ENCODE data around the gene CUBN. TPM values are rescaled to one million over a fixed set of nuclear protein-coding genes. Genes with fewer than 3 reads are reported as not detected.

Gene CUBN
- total RNA-seq, 1 donor = 1.1 TPM

DNA sequence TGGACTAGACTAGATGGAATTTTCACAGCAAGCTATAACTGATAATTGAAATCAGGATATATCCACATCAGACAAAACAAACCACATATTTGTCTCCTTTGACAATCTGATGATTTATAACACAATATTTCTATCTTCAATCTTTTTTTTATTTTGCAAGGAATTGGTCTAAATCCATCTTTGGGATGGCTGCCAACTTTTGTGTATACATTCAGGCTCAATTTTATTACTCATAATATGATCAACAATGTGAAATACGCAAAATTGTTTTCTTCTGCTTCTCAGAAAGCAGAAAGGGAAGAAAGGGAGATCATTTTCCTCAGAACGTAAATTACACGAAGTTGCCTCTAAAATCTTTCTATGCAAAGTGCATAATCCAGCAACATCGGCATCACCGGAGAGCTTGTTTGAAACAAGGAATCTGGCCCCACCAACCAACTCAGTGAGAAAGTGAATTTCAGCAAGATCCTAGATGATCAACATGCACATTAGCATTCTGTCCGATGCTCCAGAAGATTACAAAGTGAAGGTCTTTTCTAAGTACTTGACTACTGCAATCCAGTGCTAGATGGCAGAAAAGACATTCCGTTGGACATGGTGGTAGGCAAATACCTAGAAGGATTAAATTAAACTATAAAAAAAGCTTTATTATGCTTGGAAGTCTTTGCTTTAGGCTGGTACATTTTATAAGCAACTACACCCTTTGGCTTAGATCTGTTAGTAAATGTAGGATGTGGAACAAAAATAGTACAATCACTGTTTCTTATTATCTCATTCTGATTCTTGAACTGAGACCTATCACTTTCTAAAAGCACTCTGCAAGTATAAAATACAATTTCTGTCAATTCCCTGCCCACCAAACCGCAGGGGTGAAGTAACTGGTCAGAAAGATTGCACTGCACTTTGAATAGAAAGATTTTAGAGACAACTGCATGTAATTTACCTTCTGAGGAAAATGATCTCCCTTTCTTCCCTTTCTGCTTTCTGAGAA is 186.0 kb downstream of the CUBN start:
- no peak for DNase-seq (ENCODE audit: insufficient read length, low spot score, missing footprints)
- Histone ChIP-seq H3K4me3 (ENCODE audit: insufficient read depth, low read length) (peak overlapping the region; percentile 17), H4K20me1 (ENCODE audit: insufficient read depth, low read length) (no peaks in the 10 kb centered on the region), H3K27ac (ENCODE audit: low read depth, low read length) (peak overlapping the region; percentile 60), H3K79me2 (ENCODE audit: insufficient read depth, low read length) (no peaks in the 10 kb centered on the region), H3K27me3 (ENCODE audit: insufficient read depth, low read length) (no peaks in the 10 kb centered on the region), H3K36me3 (ENCODE audit: insufficient read depth, low read length) (no peaks in the 10 kb centered on the region), H2AFZ (ENCODE audit: low read length) (peak overlapping the region; percentile 62), H3K4me1 (ENCODE audit: insufficient read depth, low read length) (peaks cover 23% of the 10 kb centered on the region), H3K9me3 (ENCODE audit: low read depth, low read length) (no peaks in the 10 kb centered on the region), H3K4me2 (ENCODE audit: insufficient read depth, low read length) (peak overlapping the region; percentile 64)
- TF ChIP-seq, protein P1, sequence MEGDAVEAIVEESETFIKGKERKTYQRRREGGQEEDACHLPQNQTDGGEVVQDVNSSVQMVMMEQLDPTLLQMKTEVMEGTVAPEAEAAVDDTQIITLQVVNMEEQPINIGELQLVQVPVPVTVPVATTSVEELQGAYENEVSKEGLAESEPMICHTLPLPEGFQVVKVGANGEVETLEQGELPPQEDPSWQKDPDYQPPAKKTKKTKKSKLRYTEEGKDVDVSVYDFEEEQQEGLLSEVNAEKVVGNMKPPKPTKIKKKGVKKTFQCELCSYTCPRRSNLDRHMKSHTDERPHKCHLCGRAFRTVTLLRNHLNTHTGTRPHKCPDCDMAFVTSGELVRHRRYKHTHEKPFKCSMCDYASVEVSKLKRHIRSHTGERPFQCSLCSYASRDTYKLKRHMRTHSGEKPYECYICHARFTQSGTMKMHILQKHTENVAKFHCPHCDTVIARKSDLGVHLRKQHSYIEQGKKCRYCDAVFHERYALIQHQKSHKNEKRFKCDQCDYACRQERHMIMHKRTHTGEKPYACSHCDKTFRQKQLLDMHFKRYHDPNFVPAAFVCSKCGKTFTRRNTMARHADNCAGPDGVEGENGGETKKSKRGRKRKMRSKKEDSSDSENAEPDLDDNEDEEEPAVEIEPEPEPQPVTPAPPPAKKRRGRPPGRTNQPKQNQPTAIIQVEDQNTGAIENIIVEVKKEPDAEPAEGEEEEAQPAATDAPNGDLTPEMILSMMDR (IDR thresholded peaks at IDR 0.05; ENCODE audit: extremely low read depth, low read depth, low read length) = no peak

DNA sequence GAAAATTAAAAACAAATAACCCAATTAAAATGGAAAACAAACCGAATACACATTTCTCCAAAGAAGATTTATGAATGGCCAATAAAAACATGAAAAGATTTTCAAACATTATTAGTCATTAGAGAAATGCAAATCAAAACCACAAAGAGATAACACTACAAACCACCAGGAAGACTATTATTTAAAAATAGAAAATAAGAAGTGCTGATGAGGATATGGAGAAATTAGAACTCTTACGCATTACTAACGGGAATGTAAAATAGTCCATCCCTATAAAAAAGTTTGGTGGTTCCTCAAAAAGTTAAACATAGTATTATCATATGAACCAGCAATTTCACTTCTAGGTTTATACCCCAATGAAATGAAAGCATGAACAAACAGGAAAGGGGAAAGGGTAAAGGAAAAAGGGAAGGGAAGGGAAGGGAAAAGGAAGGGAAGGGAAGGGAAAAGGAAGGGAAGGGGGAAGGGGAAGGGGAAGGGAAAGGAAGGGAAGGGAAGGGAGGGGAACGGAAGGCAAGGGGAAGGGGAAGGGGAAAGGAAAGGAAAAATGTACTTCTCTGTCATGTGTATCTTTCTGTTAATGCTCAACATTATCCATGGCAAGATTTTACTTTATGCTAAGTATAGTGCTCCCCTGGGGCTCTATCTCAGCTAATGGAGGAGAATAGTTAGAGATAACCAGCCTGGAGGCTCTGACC is 187.1 kb downstream of the CUBN start:
- Histone ChIP-seq H3K4me2 (ENCODE audit: insufficient read depth, low read length) (peak overlapping the region; percentile 2), H3K79me2 (ENCODE audit: insufficient read depth, low read length) (no peaks in the 10 kb centered on the region), H3K4me1 (ENCODE audit: insufficient read depth, low read length) (peaks cover 23% of the 10 kb centered on the region), H3K27ac (ENCODE audit: low read depth, low read length) (peak overlapping the region; percentile 60), H4K20me1 (ENCODE audit: insufficient read depth, low read length) (no peaks in the 10 kb centered on the region), H3K4me3 (ENCODE audit: insufficient read depth, low read length) (no peak overlapping the region), H3K36me3 (ENCODE audit: insufficient read depth, low read length) (no peaks in the 10 kb centered on the region), H2AFZ (ENCODE audit: low read length) (no peak overlapping the region), H3K27me3 (ENCODE audit: insufficient read depth, low read length) (no peaks in the 10 kb centered on the region), H3K9me3 (ENCODE audit: low read depth, low read length) (no peaks in the 10 kb centered on the region)
- TF ChIP-seq, protein P1 (IDR thresholded peaks at IDR 0.05; ENCODE audit: extremely low read depth, low read depth, low read length) = no peak
- no peak for DNase-seq (ENCODE audit: insufficient read length, low spot score, missing footprints)

DNA sequence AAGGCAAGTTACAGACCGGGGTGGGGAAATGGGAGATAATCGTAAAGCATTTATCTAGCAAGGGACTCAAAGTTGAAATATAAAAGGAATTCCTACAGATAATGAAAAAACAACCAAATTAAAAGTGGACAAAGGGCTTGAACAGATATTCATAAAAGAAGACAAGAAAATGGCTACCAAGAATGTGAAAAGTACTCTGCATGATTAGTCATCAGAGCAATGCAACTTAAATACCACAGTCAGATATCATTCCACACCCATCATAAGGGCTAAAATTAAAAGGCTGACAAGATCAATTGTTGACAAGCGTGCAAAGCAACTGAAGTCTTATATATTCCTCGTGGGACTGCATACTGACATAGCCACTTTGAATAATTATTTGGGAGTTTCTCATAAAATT is 187.7 kb downstream of the CUBN start:
- Histone ChIP-seq H3K4me2 (ENCODE audit: insufficient read depth, low read length) (no peak overlapping the region), H3K27me3 (ENCODE audit: insufficient read depth, low read length) (no peaks in the 10 kb centered on the region), H2AFZ (ENCODE audit: low read length) (no peak overlapping the region), H3K4me1 (ENCODE audit: insufficient read depth, low read length) (peaks cover 23% of the 10 kb centered on the region), H3K27ac (ENCODE audit: low read depth, low read length) (no peak overlapping the region), H3K9me3 (ENCODE audit: low read depth, low read length) (no peaks in the 10 kb centered on the region), H3K4me3 (ENCODE audit: insufficient read depth, low read length) (no peak overlapping the region), H4K20me1 (ENCODE audit: insufficient read depth, low read length) (no peaks in the 10 kb centered on the region), H3K36me3 (ENCODE audit: insufficient read depth, low read length) (no peaks in the 10 kb centered on the region), H3K79me2 (ENCODE audit: insufficient read depth, low read length) (no peaks in the 10 kb centered on the region)
- TF ChIP-seq, protein P1 (IDR thresholded peaks at IDR 0.05; ENCODE audit: extremely low read depth, low read depth, low read length) = no peak
- DNase-seq (ENCODE audit: insufficient read length, low spot score, missing footprints) = no peak

DNA sequence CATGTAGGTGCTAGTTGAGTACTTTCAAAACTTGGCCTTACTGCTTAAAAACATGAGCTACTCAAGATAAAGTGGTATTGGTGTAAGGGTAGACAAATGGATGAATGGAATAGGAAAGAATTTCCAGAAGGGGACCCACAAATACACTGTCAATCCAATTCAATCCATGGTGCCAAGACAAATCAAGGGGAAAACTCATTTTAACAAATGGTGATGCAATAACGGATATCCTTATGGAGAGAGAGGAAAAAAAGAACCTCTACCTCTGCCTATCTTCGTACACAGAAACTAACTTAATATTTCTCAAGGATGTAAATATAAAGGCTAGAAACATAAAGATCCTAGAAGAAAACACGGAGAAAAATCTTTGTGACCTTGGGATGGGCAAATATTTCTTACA is 188.5 kb downstream of the CUBN start:
- Histone ChIP-seq H3K4me3 (ENCODE audit: insufficient read depth, low read length) (no peak overlapping the region), H3K4me1 (ENCODE audit: insufficient read depth, low read length) (peaks cover 23% of the 10 kb centered on the region)

More for the DNA sequence above, 188.5 kb downstream of the CUBN start:
- DNase-seq (ENCODE audit: insufficient read length, low spot score, missing footprints) = no peak
- no peaks in the 10 kb centered on the region for H3K79me2 ChIP-seq (ENCODE audit: insufficient read depth, low read length)
- H4K20me1 ChIP-seq (ENCODE audit: insufficient read depth, low read length) = no peaks in the 10 kb centered on the region
- H3K27me3 ChIP-seq (ENCODE audit: insufficient read depth, low read length) = no peaks in the 10 kb centered on the region
- no peaks in the 10 kb centered on the region for H3K9me3 ChIP-seq (ENCODE audit: low read depth, low read length)
- H2AFZ ChIP-seq (ENCODE audit: low read length) = no peak overlapping the region
- H3K27ac ChIP-seq (ENCODE audit: low read depth, low read length) = no peak overlapping the region
- no peaks in the 10 kb centered on the region for H3K36me3 ChIP-seq (ENCODE audit: insufficient read depth, low read length)
- TF ChIP-seq, protein P1 (IDR thresholded peaks at IDR 0.05; ENCODE audit: extremely low read depth, low read depth, low read length) = no peak
- H3K4me2 ChIP-seq (ENCODE audit: insufficient read depth, low read length) = no peak overlapping the region
